ENCODE results near the gene HADHB.

The HADHB gene

GRCh38 chr2:26244309-26245230 is at the start of gene HADHB, which contains the start of gene HADHA:
Gene HADHB (plus strand): TSS chr2:26244939. CDS start chr2:26254255, 9,316 bp downstream.
Gene HADHA (minus strand): TSS chr2:26244632. CDS start chr2:26244596, 36 bp downstream.
- peak; percentile 78 to 86 for DNase-seq

- no peak for DNase-seq
Observed at GRCh38 chr2:26195040-26195984, 49.4 kb upstream of the HADHB start.

GRCh38 chr2:26196683-26197418 is 47.9 kb upstream of the HADHB start:
- DNase-seq: no peak

GRCh38 chr2:26197516-26197915 is 47.2 kb upstream of the HADHB start:
- no peak for DNase-seq

GRCh38 chr2:26202981-26203490 is 41.7 kb upstream of the HADHB start:
- DNase-seq: no peak

GRCh38 chr2:26203906-26204305 is 40.8 kb upstream of the HADHB start:
- DNase-seq: no peak

- no peak for DNase-seq
Observed at GRCh38 chr2:26212011-26212410, 32.7 kb upstream of the HADHB start.

- no peak for DNase-seq
Observed at GRCh38 chr2:26214759-26215158, 30.0 kb upstream of the HADHB start.

- no peak for DNase-seq
Observed at GRCh38 chr2:26215833-26216232, 28.9 kb upstream of the HADHB start.

- no peak for DNase-seq
Observed at GRCh38 chr2:26216587-26216986, 28.2 kb upstream of the HADHB start.

- no peak for DNase-seq
Observed at GRCh38 chr2:26217720-26218119, 27.0 kb upstream of the HADHB start.

GRCh38 chr2:26223018-26223417 is 21.7 kb upstream of the HADHB start:
- DNase-seq: no peak

- no peak for DNase-seq
Observed at GRCh38 chr2:26224095-26224494, 20.6 kb upstream of the HADHB start.

- no peak for DNase-seq
Observed at GRCh38 chr2:26229595-26229994, 15.1 kb upstream of the HADHB start.

GRCh38 chr2:26230806-26231205 is 13.9 kb upstream of the HADHB start:
- DNase-seq: no peak

GRCh38 chr2:26235089-26235488 is 9.7 kb upstream of the HADHB start:
- no peak for DNase-seq

- DNase-seq: no peak
Observed at GRCh38 chr2:26237868-26238267, 6.9 kb upstream of the HADHB start.

GRCh38 chr2:26238311-26238958 is 6.3 kb upstream of the HADHB start:
- DNase-seq: no peak

- no peak for DNase-seq
Observed at GRCh38 chr2:26241928-26242436, 2.8 kb upstream of the HADHB start.

- peak in 1 of 2 donors; percentile 10 for DNase-seq
Observed at GRCh38 chr2:26243470-26244308, 1.1 kb upstream of the HADHB start.

Measured in activated CD4-positive, alpha-beta T cell treated with anti-CD3 and anti-CD28 coated beads for 4 hours (primary cell).